CD4-positive, alpha-beta memory T cell (primary cell): ENCODE results near the gene NRXN3. TPM values are rescaled to one million over a fixed set of nuclear protein-coding genes. Genes with fewer than 3 reads are reported as not detected.

ENCODE experiments used
- CTCF ChIA-PET: fragments of 350-600 bp; sonication (Branson Sonifier 250); formaldehyde crosslinking; loops from one replicate; lab custom pipeline; 2021; ENCODE audit warnings: inconsistent platforms; ENCODE audit not compliant: partially characterized antibody; lab: Charles Lee
- POLR2A ChIA-PET: fragments of 350-600 bp; sonication (Branson Sonifier 250); formaldehyde crosslinking; loops from one replicate; lab custom pipeline; 2021; ENCODE audit not compliant: partially characterized antibody; lab: Charles Lee
- DNase-seq, 5 donors: peaks; one replicate each; pipeline versions ENCODE4 v3.0.0 to v3.0.0-alpha.2; 2020 to 2022; ENCODE audit warnings: mixed read lengths in 1 of 5
- H3K27ac ChIP-seq: one replicate; pipeline ENCODE4 v1.7.0; 2013; ENCODE audit warnings: low read depth, low read length
- H3K27me3 ChIP-seq: 2 replicates; pipeline ENCODE4 v1.7.0; 2013; ENCODE audit warnings: mild to moderate bottlenecking, low read length, moderate library complexity; ENCODE audit not compliant: insufficient read depth
- H3K36me3 ChIP-seq: 2 replicates; pipeline ENCODE4 v1.7.0; 2013; ENCODE audit warnings: mild to moderate bottlenecking, low read length, moderate library complexity; ENCODE audit not compliant: insufficient read depth
- H3K4me1 ChIP-seq: 2 replicates; pipeline ENCODE4 v1.7.0; 2013; ENCODE audit warnings: mild to moderate bottlenecking, low read length, moderate library complexity; ENCODE audit not compliant: insufficient read depth
- H3K4me3 ChIP-seq, 2 donors: one replicate each; pipeline ENCODE4 v1.7.0; 2013; ENCODE audit warnings: low read length in 2 of 2, mild to moderate bottlenecking in 1 of 2
- H3K9me3 ChIP-seq, 2 donors: one replicate each; pipeline ENCODE4 v1.7.0; 2013; ENCODE audit warnings: low read length in 2 of 2, control low read depth in 1 of 2; ENCODE audit not compliant: control insufficient read depth in 1 of 2
- H3K27ac Mint-ChIP-seq, 7 donors: one replicate each; pipeline ENCODE4 v1.8.0; 2020 to 2021; ENCODE audit warnings: mixed read lengths in 7 of 7, mild to moderate bottlenecking in 6 of 7, inconsistent platforms in 3 of 7, moderate library complexity in 3 of 7
- H3K27me3 Mint-ChIP-seq, 2 donors: one replicate each; pipeline ENCODE4 v1.8.0; 2020 to 2021; ENCODE audit warnings: mixed read lengths in 2 of 2
- H3K36me3 Mint-ChIP-seq, 2 donors: one replicate each; pipeline ENCODE4 v1.8.0; 2020 to 2021; ENCODE audit warnings: mixed read lengths in 2 of 2, inconsistent platforms in 1 of 2, mild to moderate bottlenecking in 1 of 2
- H3K4me1 Mint-ChIP-seq, 4 donors: one replicate each; pipeline ENCODE4 v1.8.0; 2020 to 2021; ENCODE audit warnings: mixed read lengths in 4 of 4, mild to moderate bottlenecking in 1 of 4
- H3K4me3 Mint-ChIP-seq, 8 donors: one replicate each; pipeline ENCODE4 v1.8.0; 2020 to 2021; ENCODE audit warnings: mixed read lengths in 8 of 8, mild to moderate bottlenecking in 7 of 8, moderate library complexity in 6 of 8, inconsistent platforms in 3 of 8
- H3K9me3 Mint-ChIP-seq, 8 donors: one replicate each; pipeline ENCODE4 v1.8.0; 2020 to 2021; ENCODE audit warnings: mixed read lengths in 8 of 8, mild to moderate bottlenecking in 5 of 8, inconsistent platforms in 3 of 8, moderate library complexity in 1 of 8
- intact Hi-C: fragments of 100-400 bp; cut with micrococcal nuclease; formaldehyde crosslinking; loops from one replicate; pipeline ENCODE4 v1.15.1; 2023
- polyA plus RNA-seq, 2 donors: library from polyadenylated mRNA; unstranded; fragments of 300-500 nt; fragmentation: Illumina TruSeq; gene quantifications; one replicate each; pipeline ENCODE4 v1.2.3, GENCODE V29; 2021
- total RNA-seq, 2 experiments: library from RNA; stranded (reverse); gene quantifications; one replicate each; pipeline ENCODE4 v1.2.3, GENCODE V29; 2021

Gene NRXN3
- total and polyA plus RNA-seq, 4 experiments from 2014 or later = not detected

DNA sequence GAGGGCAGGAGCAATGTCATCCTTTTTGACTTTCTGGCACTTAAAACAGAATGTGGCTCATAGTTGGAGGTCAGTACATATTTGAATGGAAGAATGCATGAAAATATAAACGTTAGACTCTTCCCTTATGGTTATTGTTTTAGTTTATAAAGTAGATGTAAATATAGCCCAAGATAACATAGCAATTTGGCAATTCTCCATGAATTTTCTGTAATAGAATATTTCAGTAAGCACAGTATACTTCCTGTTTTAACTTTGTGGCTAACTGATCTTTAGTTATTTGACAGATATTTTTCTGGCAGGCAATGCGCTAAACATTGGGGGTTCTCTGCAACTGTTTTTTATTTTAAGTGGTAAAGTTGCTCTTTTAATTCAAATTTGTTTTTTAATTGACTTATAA lies 763.0 kb downstream of the NRXN3 start:
- CTCF ChIA-PET = interaction anchor here (1.7 kb wide), 1 partner anchor 27 kb away, joined by 6 read pairs; no protein-coding TSS in a partner anchor
- Histone ChIP-seq H3K9me3 (no peaks in the 10 kb centered on the region), H3K36me3 (no peaks in the 10 kb centered on the region), H3K4me1 (no peaks in the 10 kb centered on the region), H3K27ac (no peak overlapping the region), H3K4me3 (no peak overlapping the region), H3K27me3 (no peaks in the 10 kb centered on the region)
- no peak for DNase-seq
- H3K4me1 Mint-ChIP-seq = no peaks in the 10 kb centered on the region
- H3K36me3 Mint-ChIP-seq = no peaks in the 10 kb centered on the region
- POLR2A ChIA-PET = no interaction called here
- peaks cover 0 to 6% (median under 1%) of the 10 kb centered on the region in 8 donors for H3K9me3 Mint-ChIP-seq
- no peak overlapping the region for H3K4me3 Mint-ChIP-seq
- no peak overlapping the region for H3K27ac Mint-ChIP-seq
- intact Hi-C loops = no loop called here
- peaks cover 0 to 5% of the 10 kb centered on the region in 2 donors for H3K27me3 Mint-ChIP-seq

DNA sequence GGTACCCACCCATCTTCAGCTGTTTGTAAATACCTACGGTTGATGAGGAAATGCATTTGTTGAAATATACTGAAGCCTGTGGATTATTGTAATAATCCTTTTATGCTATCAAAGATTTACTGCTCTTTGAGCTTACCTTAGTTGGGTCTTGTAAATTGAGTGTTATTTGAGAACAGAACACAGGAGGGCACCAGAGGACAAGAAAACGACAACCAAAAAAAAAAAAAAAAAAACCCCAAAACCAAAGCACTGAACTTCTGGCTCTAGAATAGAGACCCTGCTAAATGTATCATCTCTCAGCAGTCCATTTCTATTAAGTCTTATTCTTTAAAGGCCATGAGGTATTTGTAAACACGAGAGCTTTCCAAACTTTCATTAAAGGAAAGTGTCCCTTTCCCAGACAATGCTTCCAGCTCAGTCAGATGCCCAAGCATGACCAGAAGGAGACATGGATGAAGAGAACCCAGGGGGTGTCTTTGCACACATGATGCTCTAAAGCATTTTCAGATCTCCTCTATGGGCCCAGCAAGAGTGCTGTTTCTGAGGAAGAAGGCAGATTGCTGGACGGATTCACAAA lies 763.9 kb downstream of the NRXN3 start:
- no peak overlapping the region for H3K27ac ChIP-seq
- no peak overlapping the region for H3K4me3 ChIP-seq
- Mint-ChIP-seq H3K4me3 (no peak overlapping the region), H3K4me1 (no peaks in the 10 kb centered on the region), H3K36me3 (no peaks in the 10 kb centered on the region), H3K27me3 (peaks cover 0 to 6% of the 10 kb centered on the region in 2 donors), H3K27ac (no peak overlapping the region), H3K9me3 (peaks cover 0 to 4% (median under 1%) of the 10 kb centered on the region in 8 donors)
- POLR2A ChIA-PET = no interaction called here
- no peaks in the 10 kb centered on the region for H3K27me3 ChIP-seq
- DNase-seq = no peak
- H3K9me3 ChIP-seq = no peaks in the 10 kb centered on the region
- no peaks in the 10 kb centered on the region for H3K4me1 ChIP-seq
- intact Hi-C loops = no loop called here
- CTCF ChIA-PET = interaction anchor here (1.7 kb wide), 1 partner anchor 26 kb away, joined by 6 read pairs; no protein-coding TSS in a partner anchor
- H3K36me3 ChIP-seq = no peaks in the 10 kb centered on the region

GRCh38 chr14:78946949-78947348 lies 776.8 kb downstream of the NRXN3 start:
- Mint-ChIP-seq H3K4me3 (no peak overlapping the region), H3K36me3 (no peaks in the 10 kb centered on the region), H3K4me1 (no peaks in the 10 kb centered on the region), H3K27me3 (peaks cover 4 to 5% of the 10 kb centered on the region in 2 donors), H3K27ac (no peak overlapping the region), H3K9me3 (peaks cover 0 to 2% (median 0%) of the 10 kb centered on the region in 8 donors)
- intact Hi-C loops = no loop called here
- no peaks in the 10 kb centered on the region for H3K4me1 ChIP-seq
- no peaks in the 10 kb centered on the region for H3K36me3 ChIP-seq
- no peak for DNase-seq
- POLR2A ChIA-PET = no interaction called here
- H3K9me3 ChIP-seq = no peaks in the 10 kb centered on the region
- CTCF ChIA-PET = interaction anchor here (1.2 to 1.4 kb wide), 3 partner anchors 9 to 16 kb away, joined by 4 to 6 read pairs (median 6); no protein-coding TSS in a partner anchor
- H3K27me3 ChIP-seq = no peaks in the 10 kb centered on the region
- no peak overlapping the region for H3K4me3 ChIP-seq
- H3K27ac ChIP-seq = no peak overlapping the region

DNA sequence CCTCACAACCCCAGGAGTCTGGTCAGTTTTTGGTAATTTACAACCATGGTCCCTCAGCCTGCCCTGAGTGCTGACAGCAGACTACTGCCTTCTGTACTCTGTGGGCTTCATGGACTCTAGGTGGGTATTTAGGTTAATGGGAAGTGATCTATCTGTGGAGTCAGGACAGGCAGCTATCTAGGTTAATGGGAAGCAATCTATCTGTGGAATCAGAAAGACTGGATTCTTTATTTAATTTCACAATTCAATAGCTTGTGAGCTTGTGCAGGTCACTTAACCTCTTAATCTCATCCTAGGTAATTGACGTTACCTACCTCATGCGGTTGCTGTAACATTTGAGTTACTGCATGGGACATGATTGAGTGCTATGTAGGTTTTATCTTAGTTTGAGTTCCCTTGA lies 777.5 kb downstream of the NRXN3 start:
- H3K4me1 Mint-ChIP-seq = no peaks in the 10 kb centered on the region
- no peak overlapping the region for H3K4me3 Mint-ChIP-seq
- Histone ChIP-seq H3K4me1 (no peaks in the 10 kb centered on the region), H3K27me3 (no peaks in the 10 kb centered on the region), H3K4me3 (no peak overlapping the region), H3K36me3 (no peaks in the 10 kb centered on the region), H3K9me3 (no peaks in the 10 kb centered on the region), H3K27ac (no peak overlapping the region)
- peaks cover 0 to 2% (median 0%) of the 10 kb centered on the region in 8 donors for H3K9me3 Mint-ChIP-seq
- H3K36me3 Mint-ChIP-seq = no peaks in the 10 kb centered on the region
- H3K27me3 Mint-ChIP-seq = peaks cover 1 to 7% of the 10 kb centered on the region in 2 donors
- DNase-seq = no peak
- intact Hi-C loops = no loop called here
- ChIA-PET CTCF (interaction anchor here (1.2 to 1.4 kb wide), 3 partner anchors 8 to 15 kb away, joined by 4 to 6 read pairs (median 6); no protein-coding TSS in a partner anchor), POLR2A (no interaction called here)
- no peak overlapping the region for H3K27ac Mint-ChIP-seq

DNA sequence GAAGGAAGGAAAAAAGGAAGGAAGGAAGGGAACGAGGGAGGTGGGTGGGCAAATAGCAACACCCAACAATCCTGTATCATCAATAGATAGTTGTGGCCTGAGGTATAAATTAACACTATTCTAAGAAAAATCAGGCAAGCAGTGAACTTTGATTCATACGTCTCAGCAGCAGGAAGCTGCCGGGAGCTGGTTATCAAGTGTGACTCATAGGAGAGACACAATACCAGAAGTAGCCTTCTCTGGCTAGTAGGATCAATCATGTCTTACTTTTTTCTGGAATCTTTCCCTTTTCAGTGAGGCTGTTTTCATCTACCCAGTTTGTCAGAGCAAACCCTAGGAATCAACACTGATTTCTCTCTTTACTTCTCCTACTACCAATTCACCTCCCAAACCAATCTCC lies 780.5 kb downstream of the NRXN3 start:
- no peaks in the 10 kb centered on the region for H3K27me3 ChIP-seq
- Mint-ChIP-seq H3K27ac (no peak overlapping the region), H3K9me3 (peaks cover 0 to 3% (median 0%) of the 10 kb centered on the region in 8 donors), H3K27me3 (peaks cover 0 to 8% of the 10 kb centered on the region in 2 donors), H3K4me3 (no peak overlapping the region), H3K36me3 (no peaks in the 10 kb centered on the region), H3K4me1 (no peaks in the 10 kb centered on the region)
- intact Hi-C loops = no loop called here
- no peak for DNase-seq
- no peaks in the 10 kb centered on the region for H3K9me3 ChIP-seq
- no peak overlapping the region for H3K27ac ChIP-seq
- ChIA-PET CTCF (interaction anchor here (3.6 kb wide), 1 partner anchor 9 kb away, joined by 26 read pairs; no protein-coding TSS in a partner anchor), POLR2A (no interaction called here)
- no peak overlapping the region for H3K4me3 ChIP-seq
- no peaks in the 10 kb centered on the region for H3K36me3 ChIP-seq
- no peaks in the 10 kb centered on the region for H3K4me1 ChIP-seq

- ChIA-PET POLR2A (no interaction called here), CTCF (interaction anchor here (3.6 kb wide), 1 partner anchor 8 kb away, joined by 26 read pairs; no protein-coding TSS in a partner anchor)
- no peak overlapping the region for H3K27ac Mint-ChIP-seq
- peaks cover 0 to 8% of the 10 kb centered on the region in 2 donors for H3K27me3 Mint-ChIP-seq
- H3K4me1 Mint-ChIP-seq = no peaks in the 10 kb centered on the region
- H3K36me3 ChIP-seq = no peaks in the 10 kb centered on the region
- no peak overlapping the region for H3K4me3 ChIP-seq
- no peak overlapping the region for H3K4me3 Mint-ChIP-seq
- no peaks in the 10 kb centered on the region for H3K9me3 ChIP-seq
- DNase-seq = no peak
- H3K4me1 ChIP-seq = no peaks in the 10 kb centered on the region
- intact Hi-C loops = no loop called here
- H3K27ac ChIP-seq = no peak overlapping the region
- H3K27me3 ChIP-seq = no peaks in the 10 kb centered on the region
- H3K9me3 Mint-ChIP-seq = peaks cover 0 to 3% (median 0%) of the 10 kb centered on the region in 8 donors
- no peaks in the 10 kb centered on the region for H3K36me3 Mint-ChIP-seq
Observed at GRCh38 chr14:78951602-78952001, 781.4 kb downstream of the NRXN3 start.

DNA sequence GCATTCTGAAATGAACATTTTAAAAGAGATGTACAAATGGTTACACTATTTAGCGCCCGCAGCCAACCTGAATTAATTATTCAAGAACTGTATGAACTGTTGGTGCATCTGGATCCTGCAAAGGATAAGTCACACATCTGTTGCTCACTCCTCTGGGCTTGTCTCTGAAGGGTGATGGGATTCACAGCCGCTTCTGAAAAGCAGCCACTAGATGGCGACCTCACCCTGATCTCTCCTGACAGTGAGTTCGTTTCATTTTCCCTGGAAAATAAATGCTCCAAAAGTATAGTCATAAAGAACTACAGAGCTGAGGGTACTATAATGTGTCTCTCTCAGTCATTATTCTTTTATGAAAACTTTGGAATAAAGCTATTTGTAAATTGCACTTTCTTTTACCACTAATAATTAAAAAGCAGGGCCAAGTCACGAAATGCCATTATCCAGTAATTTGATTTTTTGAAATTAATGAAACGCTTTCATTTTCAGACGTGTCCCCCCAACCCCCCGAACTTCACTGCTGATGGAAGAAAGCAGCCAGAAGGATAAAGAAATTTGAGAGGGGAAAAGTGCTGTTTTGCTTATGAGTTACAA lies 789.6 kb downstream of the NRXN3 start:
- Mint-ChIP-seq H3K27me3 (peaks cover 0 to 6% of the 10 kb centered on the region in 2 donors), H3K9me3 (no peaks in the 10 kb centered on the region), H3K36me3 (no peaks in the 10 kb centered on the region), H3K27ac (no peak overlapping the region), H3K4me1 (peaks cover 0 to 5% (median 2%) of the 10 kb centered on the region in 4 donors), H3K4me3 (peak overlapping the region in 2 of 8 donors; percentile 6 to 35)
- no peaks in the 10 kb centered on the region for H3K27me3 ChIP-seq
- intact Hi-C loops = no loop called here
- no peaks in the 10 kb centered on the region for H3K9me3 ChIP-seq
- no peak overlapping the region for H3K27ac ChIP-seq
- ChIA-PET POLR2A (no interaction called here), CTCF (interaction anchor here (0.7 to 2.7 kb wide), 12 partner anchors 9 to 1891 kb away, joined by 3 to 26 read pairs (median 4); no protein-coding TSS in a partner anchor)
- no peak overlapping the region for H3K4me3 ChIP-seq
- no peaks in the 10 kb centered on the region for H3K36me3 ChIP-seq
- peak in 4 of 5 donors; percentile 5 to 18 (median 14) for DNase-seq
- no peaks in the 10 kb centered on the region for H3K4me1 ChIP-seq
